GM12878 (cell line): ENCODE results near the gene LRP4. TPM values are rescaled to one million over a fixed set of nuclear protein-coding genes. Genes with fewer than 3 reads are reported as not detected.

ENCODE experiments used
- ATAC-seq: fragments of 200-7000 bp; cut with Tn5 transposase; 3 replicates; pipeline ENCODE4 v1.9.1; 2020; ENCODE audit warnings: mild to moderate bottlenecking, moderate library complexity
- BruUV-seq: library from RNA; stranded (reverse); fragments of 400-500 nt; replicated peaks from 2 replicates; lab custom pipeline; 2021; lab: Mats Ljungman, UMichigan
- CTCF ChIA-PET: fragments of 300-600 bp; sonication (Branson Sonifier 250); formaldehyde crosslinking; extraction: SDS; loops from one replicate; lab custom pipeline; 2021; ENCODE audit warnings: inconsistent platforms; lab: Yijun Ruan, JAX
- POLR2A ChIA-PET: fragments of 350-600 bp; formaldehyde crosslinking; extraction: SDS; loops from one replicate; lab custom pipeline; 2021; ENCODE audit warnings: inconsistent platforms; lab: Charles Lee
- RAD21 ChIA-PET: fragments of 300-600 bp; sonication (Branson Sonifier 250); formaldehyde crosslinking; loops from one replicate; lab custom pipeline; 2023; ENCODE audit warnings: antibody characterized with exemption; ENCODE audit not compliant: unreplicated experiment; lab: Charles Lee
- SMC1A ChIA-PET: fragments of 300-600 bp; sonication (Branson Sonifier 250); formaldehyde crosslinking; loops from one replicate; lab custom pipeline; 2023; ENCODE audit not compliant: unreplicated experiment, uncharacterized antibody; lab: Charles Lee
- DNase-seq: peaks from one replicate; pipeline ENCODE4 v3.0.0-alpha.2; 2011; ENCODE audit warnings: low read depth, low spot score
- FAIRE-seq: peaks from 3 replicates; lab custom pipeline; 2011; peaks lifted over from hg19 to GRCh38; lab: Jason Lieb, UNC
- H2AFZ ChIP-seq: 2 replicates; pipeline ENCODE4 v1.6.0; 2011; ENCODE audit warnings: low read depth, low read length, control low read depth; ENCODE audit not compliant: control insufficient read depth
- H3K27ac ChIP-seq: 2 replicates; pipeline ENCODE4 v1.5.1; 2011; ENCODE audit warnings: control low read depth; ENCODE audit not compliant: control insufficient read depth, insufficient read depth
- H3K27me3 ChIP-seq, 2 experiments: replicated peaks in 1 of 2; 2 replicates each; pipeline versions ENCODE4 v1.6.0 to v1.6.1; 2011; ENCODE audit warnings: low read length in 1 of 2; ENCODE audit not compliant: control insufficient read depth in 2 of 2, insufficient read depth in 2 of 2
- H3K36me3 ChIP-seq, 2 experiments: 2 replicates each; pipeline ENCODE4 v1.5.1; 2011; ENCODE audit warnings: low read length in 1 of 2; ENCODE audit not compliant: control insufficient read depth in 2 of 2, insufficient read depth in 2 of 2
- H3K4me1 ChIP-seq: 2 replicates; pipeline ENCODE4 v1.6.1; 2011; ENCODE audit warnings: mild to moderate bottlenecking, low read length, moderate library complexity, mixed read lengths; ENCODE audit not compliant: control insufficient read depth, insufficient read depth
- H3K4me2 ChIP-seq: 2 replicates; pipeline ENCODE4 v1.6.0; 2011; ENCODE audit warnings: control low read depth; ENCODE audit not compliant: control insufficient read depth, insufficient read depth
- H3K4me3 ChIP-seq: fragments of 200-600 bp; sonication (generic); 2 replicates; pipeline ENCODE4 v1.5.1; 2016
- H3K79me2 ChIP-seq: 2 replicates; pipeline ENCODE4 v1.6.0; 2011; ENCODE audit warnings: low read length; ENCODE audit not compliant: control insufficient read depth, insufficient read depth
- H3K9ac ChIP-seq: 2 replicates; pipeline ENCODE4 v1.8.0; 2011; ENCODE audit warnings: low read length, control low read depth, mixed read lengths; ENCODE audit not compliant: control insufficient read depth, insufficient read depth
- H3K9me3 ChIP-seq: replicated peaks from 3 replicates; pipeline ENCODE4 v1.5.1; 2011; ENCODE audit warnings: mild to moderate bottlenecking, low read length; ENCODE audit not compliant: control insufficient read depth, insufficient read depth
- H4K20me1 ChIP-seq: 2 replicates; pipeline ENCODE4 v1.6.0; 2011; ENCODE audit not compliant: control insufficient read depth, insufficient read depth
- CBX5 ChIP-seq: sonication (generic); IDR thresholded peaks from 2 replicates; pipeline ENCODE4 v1.6.1; 2016; ENCODE audit warnings: low read depth, moderate library complexity, mild to moderate bottlenecking, inconsistent platforms
- DPF2 ChIP-seq: fragments of 450-650 bp; IDR thresholded peaks from 2 replicates; pipeline ENCODE4 v1.6.1; 2017; ENCODE audit warnings: mild to moderate bottlenecking
- EP300 ChIP-seq, 2 experiments: fragments of 150-350 bp in 1 of 2; IDR thresholded peaks; 2 replicates each; pipeline ENCODE4 v1.6.1; 2011 to 2012; ENCODE audit warnings: low read depth in 2 of 2, low read length in 2 of 2, borderline replicate concordance in 1 of 2, improper control_type of control experiment in 1 of 2, inconsistent platforms in 1 of 2; ENCODE audit not compliant: control insufficient read depth in 1 of 2
- ETV6 ChIP-seq, 2 experiments: fragments of 450-650 bp in 1 of 2; IDR thresholded peaks in 1 of 2; conservative IDR thresholded peaks in 1 of 2; 2 replicates each; pipeline ENCODE4 v1.6.1; 2014; ENCODE audit warnings: antibody characterized with exemption in 1 of 2, borderline replicate concordance in 1 of 2, low read depth in 1 of 2, mild to moderate bottlenecking in 1 of 2, moderate library complexity in 1 of 2
- GABPA ChIP-seq: IDR thresholded peaks from 2 replicates; pipeline ENCODE4 v1.6.1; 2014; ENCODE audit warnings: antibody characterized with exemption, low read depth, mild to moderate bottlenecking, inconsistent platforms
- HDAC2 ChIP-seq: fragments of 200-600 bp; sonication (generic); IDR thresholded peaks from 2 replicates; pipeline ENCODE4 v1.6.1; 2017
- NBN ChIP-seq: fragments of 450-650 bp; IDR thresholded peaks from 2 replicates; pipeline ENCODE4 v1.6.1; 2016
- NFXL1 ChIP-seq: fragments of 450-650 bp; IDR thresholded peaks from 2 replicates; pipeline ENCODE4 v1.6.1; 2017; ENCODE audit warnings: antibody characterized with exemption, mild to moderate bottlenecking, borderline replicate concordance
- NFYB ChIP-seq: IDR thresholded peaks from 2 replicates; pipeline ENCODE4 v1.6.1; 2011; ENCODE audit warnings: low read depth, mild to moderate bottlenecking, low read length, improper control_type of control experiment, moderate library complexity; ENCODE audit not compliant: insufficient read depth
- NR2C1 ChIP-seq: fragments of 450-650 bp; IDR thresholded peaks from 2 replicates; pipeline ENCODE4 v1.6.1; 2017; ENCODE audit warnings: antibody characterized with exemption, mild to moderate bottlenecking, moderate library complexity
- POLR2AphosphoS2 ChIP-seq: IDR thresholded peaks from 2 replicates; pipeline ENCODE4 v1.6.1; 2011; ENCODE audit warnings: low read depth, mild to moderate bottlenecking, low read length, improper control_type of control experiment, moderate library complexity
- RAD21 ChIP-seq: IDR thresholded peaks from 2 replicates; pipeline ENCODE4 v1.6.1; 2011; ENCODE audit warnings: mild to moderate bottlenecking, low read depth, low read length, moderate library complexity; ENCODE audit not compliant: insufficient read depth
- SIX5 ChIP-seq: IDR thresholded peaks from 2 replicates; pipeline ENCODE4 v1.6.1; 2011; ENCODE audit warnings: mild to moderate bottlenecking, low read depth, low read length, moderate library complexity; ENCODE audit not compliant: severe bottlenecking
- SREBF2 ChIP-seq: IDR thresholded peaks from 2 replicates; pipeline ENCODE4 v1.6.1; 2012; ENCODE audit warnings: mild to moderate bottlenecking, low read length
- SRF ChIP-seq, 2 experiments: IDR thresholded peaks; 2 replicates each; pipeline ENCODE4 v1.6.1; 2011; ENCODE audit warnings: low read depth in 2 of 2, low read length in 2 of 2, mild to moderate bottlenecking in 1 of 2, moderate library complexity in 1 of 2
- ZBTB33 ChIP-seq: fragments of 450-650 bp; IDR thresholded peaks from 2 replicates; pipeline ENCODE4 v1.6.1; 2017; ENCODE audit warnings: mild to moderate bottlenecking
- WGBS: methylation state at CpG from one replicate; pipeline ENCODE4 v1.1.6; 2016; ENCODE audit warnings: low lambda C conversion rate; ENCODE audit not compliant: insufficient replicate concordance, insufficient coverage; ENCODE audit errors: missing lambda C conversion rate; 5-methylcytosine and 5-hydroxymethylcytosine counted together
- in situ Hi-C: fragments of 300-500 bp; cut with MboI; formaldehyde crosslinking; loops from 9 replicates; pipeline ENCODE4 v1.14.3; 2018; ENCODE audit warnings: mixed read lengths
- intact Hi-C: fragments of 100-400 bp; cut with micrococcal nuclease; formaldehyde crosslinking; loops from one replicate; pipeline ENCODE4 v1.14.2; 2022; ENCODE audit not compliant: unreplicated experiment
- polyA plus RNA-seq, 11 experiments: library from polyadenylated mRNA; depleted of rRNA in 4 of 11; unstranded in 6 of 11; stranded (reverse) in 5 of 11; fragments of >200 nt; fragmentation: Nextera tagmentation in 4 of 11; fragmentation: Illumina TruSeq in 1 of 11; extraction: Ambion mirVana in 4 of 11; extraction: Trizol in 1 of 11; gene quantifications; 1 replicate in 1 of 11; 2 replicates in 10 of 11; pipeline versions ENCODE4 v1.2.1 to v1.2.3, GENCODE V29; 2011 to 2016; ENCODE audit warnings: inconsistent platforms in 2 of 11, missing spikeins in 2 of 11, low read depth in 1 of 11
- total RNA-seq, 4 experiments: library from RNA; depleted of rRNA in 3 of 4; stranded (reverse); fragments of >200 nt in 3 of 4; fragmentation: Illumina TruSeq in 1 of 4; extraction: Trizol in 1 of 4; gene quantifications; 2 replicates each; pipeline versions ENCODE4 v1.2.1 to v1.2.3, GENCODE V29; 2013 to 2021
- TF ChIP-seq, protein P1 (sequence below): IDR thresholded peaks from 2 replicates; pipeline ENCODE4 v1.6.1; 2011; ENCODE audit warnings: low read depth, mild to moderate bottlenecking, low read length, moderate library complexity, borderline replicate concordance; ENCODE audit errors: extremely low read depth
- TF ChIP-seq, protein P2 (sequence below): fragments of 450-650 bp; IDR thresholded peaks from 2 replicates; pipeline ENCODE4 v1.6.1; 2014; ENCODE audit warnings: mild to moderate bottlenecking
- TF ChIP-seq, protein P3 (sequence below): IDR thresholded peaks from 2 replicates; pipeline ENCODE4 v1.6.1; 2012; ENCODE audit warnings: low read depth, low read length, improper control_type of control experiment
- TF ChIP-seq, protein P4 (sequence below): fragments of 450-650 bp; IDR thresholded peaks from 2 replicates; pipeline ENCODE4 v1.6.1; 2017; ENCODE audit warnings: borderline replicate concordance

LRP4 gene
- total and polyA plus RNA-seq, 10 of the 15 experiments (the other 5 are each of a cell fraction or from before 2014, with no cell fraction given) = under 0.01 to 0.06 (median 0.03) TPM; not detected in 6

DNA sequence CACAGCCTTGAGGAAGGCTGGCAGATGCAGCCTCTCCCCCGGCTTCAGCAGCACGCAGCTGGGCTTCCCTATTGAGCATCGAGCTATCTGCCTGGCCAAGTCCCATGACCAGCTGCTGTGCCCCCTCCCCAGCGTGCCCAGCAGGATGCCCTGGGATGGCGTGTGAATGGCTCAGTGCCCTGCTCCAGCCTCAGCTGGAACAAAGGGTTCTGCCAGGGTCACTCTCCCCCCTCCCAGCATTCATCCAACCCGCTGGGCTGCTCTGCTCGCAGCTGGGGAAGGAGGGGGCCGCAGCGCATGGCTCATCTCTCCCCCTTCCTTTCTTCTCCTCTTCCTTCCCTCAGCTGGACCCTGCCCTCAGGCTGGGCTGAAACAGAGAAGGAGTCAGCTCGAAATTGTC is 14.5 kb downstream of the LRP4 start (continued):
- TF ChIP-seq, protein P1, sequence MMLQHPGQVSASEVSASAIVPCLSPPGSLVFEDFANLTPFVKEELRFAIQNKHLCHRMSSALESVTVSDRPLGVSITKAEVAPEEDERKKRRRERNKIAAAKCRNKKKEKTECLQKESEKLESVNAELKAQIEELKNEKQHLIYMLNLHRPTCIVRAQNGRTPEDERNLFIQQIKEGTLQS = no peak
- TF ChIP-seq HDAC2 (no peak), SREBF2 (no peak), EP300 (IDR thresholded peaks at IDR 0.05; ENCODE audit: borderline replicate concordance in 1 of 2, control insufficient read depth in 1 of 2, low read depth in 2 of 2, low read length in 2 of 2) (no peak), CBX5 (no peak), NFXL1 (no peak)

DNA sequence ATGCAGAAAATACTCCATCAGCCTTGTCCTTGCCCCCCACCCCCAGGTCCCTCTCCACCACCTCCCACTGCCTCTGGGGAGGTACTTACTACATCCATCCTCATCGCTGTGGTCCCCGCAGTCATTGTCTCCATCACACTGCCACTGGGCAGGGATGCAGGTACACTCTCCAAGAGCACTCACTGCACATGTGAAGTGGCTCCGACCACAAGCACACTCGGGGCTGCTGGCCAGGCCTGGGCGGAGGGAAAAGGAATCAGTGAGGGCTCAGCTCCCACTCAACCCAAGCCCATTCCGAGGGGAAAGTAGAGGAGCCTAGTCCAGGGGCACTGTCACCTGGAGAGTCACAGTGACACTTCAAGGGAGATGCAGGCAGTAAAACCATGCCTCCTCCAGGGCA is 15.7 kb downstream of the LRP4 start:
- Histone ChIP-seq H2AFZ (no peak overlapping the region), H3K4me1 (no peaks in the 10 kb centered on the region), H3K9me3 (no peaks in the 10 kb centered on the region), H3K4me2 (no peak overlapping the region), H4K20me1 (no peaks in the 10 kb centered on the region), H3K36me3 (no peaks in the 10 kb centered on the region), H3K9ac (no peak overlapping the region), H3K4me3 (no peak overlapping the region), H3K79me2 (no peaks in the 10 kb centered on the region), H3K27ac (no peak overlapping the region), H3K27me3 (no peaks in the 10 kb centered on the region)
- WGBS = 45% methylated on average over 6 of the region's 6 CpGs
- in situ Hi-C loops = no loop called here
- ChIA-PET POLR2A (no interaction called here), SMC1A (no interaction called here), CTCF (interaction anchor here (2.2 kb wide), 1 partner anchor 250 kb away, joined by 6 read pairs; no protein-coding TSS in a partner anchor), RAD21 (no interaction called here)
- no peak for DNase-seq
- BruUV-seq = no TSS peak
- no peak for ATAC-seq
- intact Hi-C loops = no loop called here
- no peak for FAIRE-seq
- no peak for TF ChIP-seq ETV6 (conservative IDR thresholded peaks at IDR 0.05 in 1 of 2, IDR thresholded peaks at IDR 0.05 in 1 of 2; ENCODE audit: borderline replicate concordance in 1 of 2, low read depth in 1 of 2)
- TF ChIP-seq, protein P2, sequence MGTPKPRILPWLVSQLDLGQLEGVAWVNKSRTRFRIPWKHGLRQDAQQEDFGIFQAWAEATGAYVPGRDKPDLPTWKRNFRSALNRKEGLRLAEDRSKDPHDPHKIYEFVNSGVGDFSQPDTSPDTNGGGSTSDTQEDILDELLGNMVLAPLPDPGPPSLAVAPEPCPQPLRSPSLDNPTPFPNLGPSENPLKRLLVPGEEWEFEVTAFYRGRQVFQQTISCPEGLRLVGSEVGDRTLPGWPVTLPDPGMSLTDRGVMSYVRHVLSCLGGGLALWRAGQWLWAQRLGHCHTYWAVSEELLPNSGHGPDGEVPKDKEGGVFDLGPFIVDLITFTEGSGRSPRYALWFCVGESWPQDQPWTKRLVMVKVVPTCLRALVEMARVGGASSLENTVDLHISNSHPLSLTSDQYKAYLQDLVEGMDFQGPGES = no peak
- no peak for TF ChIP-seq NBN
- no peak for TF ChIP-seq HDAC2
- no peak for TF ChIP-seq ZBTB33
- TF ChIP-seq GABPA = no peak
- TF ChIP-seq POLR2AphosphoS2 = no peak
- no peak for TF ChIP-seq DPF2
- no peak for TF ChIP-seq NR2C1
- no peak for TF ChIP-seq RAD21
- no peak for TF ChIP-seq SIX5
- no peak for TF ChIP-seq NFYB
- TF ChIP-seq, protein P3, sequence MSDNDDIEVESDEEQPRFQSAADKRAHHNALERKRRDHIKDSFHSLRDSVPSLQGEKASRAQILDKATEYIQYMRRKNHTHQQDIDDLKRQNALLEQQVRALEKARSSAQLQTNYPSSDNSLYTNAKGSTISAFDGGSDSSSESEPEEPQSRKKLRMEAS = no peak
- TF ChIP-seq SRF (IDR thresholded peaks at IDR 0.05; ENCODE audit: low read depth in 2 of 2, low read length in 2 of 2) = no peak
- TF ChIP-seq, protein P4, sequence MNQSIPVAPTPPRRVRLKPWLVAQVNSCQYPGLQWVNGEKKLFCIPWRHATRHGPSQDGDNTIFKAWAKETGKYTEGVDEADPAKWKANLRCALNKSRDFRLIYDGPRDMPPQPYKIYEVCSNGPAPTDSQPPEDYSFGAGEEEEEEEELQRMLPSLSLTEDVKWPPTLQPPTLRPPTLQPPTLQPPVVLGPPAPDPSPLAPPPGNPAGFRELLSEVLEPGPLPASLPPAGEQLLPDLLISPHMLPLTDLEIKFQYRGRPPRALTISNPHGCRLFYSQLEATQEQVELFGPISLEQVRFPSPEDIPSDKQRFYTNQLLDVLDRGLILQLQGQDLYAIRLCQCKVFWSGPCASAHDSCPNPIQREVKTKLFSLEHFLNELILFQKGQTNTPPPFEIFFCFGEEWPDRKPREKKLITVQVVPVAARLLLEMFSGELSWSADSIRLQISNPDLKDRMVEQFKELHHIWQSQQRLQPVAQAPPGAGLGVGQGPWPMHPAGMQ = no peak
